ENCODE measurements around the gene MARCOL. TPM values are rescaled to one million over a fixed set of nuclear protein-coding genes. Genes with fewer than 3 reads are reported as not detected.

Gene MARCOL
- total and polyA plus RNA-seq, 10 of the 15 experiments (the other 5 are each of a cell fraction or from before 2014, with no cell fraction given), result 1.4 TPM; not detected in 9

- TF ChIP-seq CUX1 (IDR thresholded peaks at IDR 0.05; ENCODE audit: insufficient replicate concordance, low read depth, low read length) (no peak), POLR2A (IDR thresholded peaks at IDR 0.05; ENCODE audit: low read depth, low read length) (no peak), RAD21 (IDR thresholded peaks at IDR 0.05; ENCODE audit: insufficient read depth, low read depth, low read length) (no peak), CHD1 (IDR thresholded peaks at IDR 0.05; ENCODE audit: low read depth, low read length) (no peak), SUZ12 (IDR thresholded peaks at IDR 0.05; ENCODE audit: unreplicated experiment) (no peak), PKNOX1 (IDR thresholded peaks at IDR 0.05) (no peak), ZBTB11 (CRISPR knock-in tag; IDR thresholded peaks at IDR 0.05) (no peak), FOS (IDR thresholded peaks at IDR 0.05; ENCODE audit: borderline replicate concordance, extremely low read depth, insufficient read length) (no peak)
Measured at GRCh38 chr5:148259288-148259687, 21.0 kb downstream of the MARCOL start (continued).

Data from GM12878 (cell line).